Neural crest cell (in vitro differentiated cells): ENCODE results near the gene PLPPR2. TPM values are rescaled to one million over a fixed set of nuclear protein-coding genes. Genes with fewer than 3 reads are reported as not detected.
A peak's percentile ranks its signal among the peaks of the same experiment; 100 is the strongest.
"Not testable (repeated sequence)": the region's sequence is repeated elsewhere in the genome, so short reads cannot be mapped to it uniquely, and the experiment has no call there.

Experiments used
- DNase-seq: peaks from one replicate; pipeline ENCODE4 v3.0.0; 2021; ENCODE audit warnings: low read depth, mixed read lengths, low spot score
- H3K27ac Mint-ChIP-seq: one replicate; pipeline ENCODE4 v1.8.0; 2021; ENCODE audit warnings: mild to moderate bottlenecking, mixed read lengths; ENCODE audit not compliant: unreplicated experiment
- H3K27me3 Mint-ChIP-seq: 2 replicates; pipeline ENCODE4 v1.8.0; 2021; ENCODE audit warnings: low read depth, mild to moderate bottlenecking, mixed read lengths
- H3K36me3 Mint-ChIP-seq: 2 replicates; pipeline ENCODE4 v1.8.0; 2021; ENCODE audit warnings: low read depth, mild to moderate bottlenecking, mixed read lengths
- H3K4me1 Mint-ChIP-seq: 2 replicates; pipeline ENCODE4 v1.8.0; 2021; ENCODE audit warnings: mixed read lengths
- H3K4me3 Mint-ChIP-seq: one replicate; pipeline ENCODE4 v1.8.0; 2021; ENCODE audit warnings: mild to moderate bottlenecking, mixed read lengths
- H3K9me3 Mint-ChIP-seq: 2 replicates; pipeline ENCODE4 v1.8.0; 2021; ENCODE audit warnings: mixed read lengths
- CTCF ChIP-seq: fragments of 200-600 bp; sonication (generic); conservative IDR thresholded peaks from 2 replicates; pipeline ENCODE4 v1.5.0; 2021; ENCODE audit warnings: antibody characterized with exemption, mild to moderate bottlenecking
- total RNA-seq: library from RNA; stranded (reverse); gene quantifications from 2 replicates; pipeline ENCODE4 v1.2.1, GENCODE V29; 2021

Gene PLPPR2
- total RNA-seq, 1 donor from 2014 or later: 10.3 TPM

GRCh38 chr19:11338569-11339253 is 16.5 kb upstream of the PLPPR2 start:
- no peak for DNase-seq
- H3K9me3 Mint-ChIP-seq: no peaks in the 10 kb centered on the region
- no peaks in the 10 kb centered on the region for H3K27me3 Mint-ChIP-seq
- TF ChIP-seq CTCF: no peak
- H3K27ac Mint-ChIP-seq: no peak overlapping the region
- H3K4me1 Mint-ChIP-seq: peaks cover 9% of the 10 kb centered on the region
- H3K4me3 Mint-ChIP-seq: peak overlapping the region; percentile 75
- H3K36me3 Mint-ChIP-seq: peaks cover 9% of the 10 kb centered on the region

GRCh38 chr19:11339254-11340098 is 15.8 kb upstream of the PLPPR2 start, which contains the start of gene RAB3D:
RAB3D (minus strand) TSS chr19:11339657; CDS start chr19:11337399, 2,258 bp downstream.
- H3K27me3 Mint-ChIP-seq: no peaks in the 10 kb centered on the region
- H3K4me3 Mint-ChIP-seq: peak within 1 kb of the TSS; percentile 87
- peaks cover 7% of the 10 kb centered on the region for H3K36me3 Mint-ChIP-seq
- peak; percentile 97 for DNase-seq
- H3K27ac Mint-ChIP-seq: no peak within 1 kb of the TSS
- H3K9me3 Mint-ChIP-seq: no peaks in the 10 kb centered on the region
- H3K4me1 Mint-ChIP-seq: peaks cover 11% of the 10 kb centered on the region
- TF ChIP-seq CTCF: no peak

GRCh38 chr19:11340099-11340467 is 15.1 kb upstream of the PLPPR2 start:
- H3K27me3 Mint-ChIP-seq, H3K9me3 Mint-ChIP-seq, H3K27ac Mint-ChIP-seq, H3K36me3 Mint-ChIP-seq, DNase-seq: not testable (repeated sequence)
- peaks cover 12% of the 10 kb centered on the region for H3K4me1 Mint-ChIP-seq
- H3K4me3 Mint-ChIP-seq: peak overlapping the region; percentile 87

- Mint-ChIP-seq H3K4me1 (peaks cover 33% of the 10 kb centered on the region), H3K4me3 (peak overlapping the region; percentile 74), H3K27ac (no peak overlapping the region), H3K27me3 (no peaks in the 10 kb centered on the region), H3K36me3 (no peaks in the 10 kb centered on the region), H3K9me3 (no peaks in the 10 kb centered on the region)
- no peak for TF ChIP-seq CTCF
- no peak for DNase-seq
Measured at GRCh38 chr19:11342429-11342828, 12.8 kb upstream of the PLPPR2 start.

GRCh38 chr19:11345122-11345803 is 10.0 kb upstream of the PLPPR2 start:
- TF ChIP-seq CTCF: no peak
- H3K27me3 Mint-ChIP-seq: no peaks in the 10 kb centered on the region
- H3K4me1 Mint-ChIP-seq: peaks cover 24% of the 10 kb centered on the region
- no peak for DNase-seq
- no peaks in the 10 kb centered on the region for H3K36me3 Mint-ChIP-seq
- peak overlapping the region; percentile 95 for H3K27ac Mint-ChIP-seq
- peak overlapping the region; percentile 96 for H3K4me3 Mint-ChIP-seq
- peaks cover 3% of the 10 kb centered on the region for H3K9me3 Mint-ChIP-seq
